ENCODE results near the gene CREBRF.
"Not testable (repeated sequence)": the region's sequence is repeated elsewhere in the genome, so short reads cannot be mapped to it uniquely, and the experiment has no call there.

Gene CREBRF

GRCh38 chr5:173028811-173029327, 27.3 kb upstream of the CREBRF start:
- no peak overlapping the region for H3K27ac ChIP-seq (ENCODE audit: poor library complexity, severe bottlenecking)
- peaks cover 11% of the 10 kb centered on the region for H3K36me3 ChIP-seq (ENCODE audit: low read depth)
- no peak overlapping the region for H3K4me3 ChIP-seq (ENCODE audit: severe bottlenecking)
- no peaks in the 10 kb centered on the region for H3K4me1 ChIP-seq (ENCODE audit: insufficient read depth, poor library complexity, severe bottlenecking)
- TF ChIP-seq CTCF (IDR thresholded peaks at IDR 0.05; ENCODE audit: poor library complexity, severe bottlenecking): no peak
- DNase-seq (ENCODE audit: low spot score) (no peak), ATAC-seq (ENCODE audit: low read depth) (no peak)
- no peaks in the 10 kb centered on the region for H3K9me3 ChIP-seq (ENCODE audit: severe bottlenecking)
- no peaks in the 10 kb centered on the region for H3K27me3 ChIP-seq (ENCODE audit: insufficient read depth, poor library complexity, severe bottlenecking)

GRCh38 chr5:173029499-173029921, 26.6 kb upstream of the CREBRF start:
- Histone ChIP-seq H3K4me1 (ENCODE audit: insufficient read depth, poor library complexity, severe bottlenecking) (no peaks in the 10 kb centered on the region), H3K36me3 (ENCODE audit: low read depth) (peaks cover 8% of the 10 kb centered on the region), H3K9me3 (ENCODE audit: severe bottlenecking) (no peaks in the 10 kb centered on the region), H3K27me3 (ENCODE audit: insufficient read depth, poor library complexity, severe bottlenecking) (no peaks in the 10 kb centered on the region), H3K27ac (ENCODE audit: poor library complexity, severe bottlenecking) (no peak overlapping the region), H3K4me3 (ENCODE audit: severe bottlenecking) (no peak overlapping the region)
- no peak for TF ChIP-seq CTCF (IDR thresholded peaks at IDR 0.05; ENCODE audit: poor library complexity, severe bottlenecking)
- no peak for DNase-seq (ENCODE audit: low spot score)
- ATAC-seq (ENCODE audit: low read depth): no peak

- not testable (repeated sequence) for ATAC-seq (ENCODE audit: low read depth); H3K9me3 ChIP-seq (ENCODE audit: severe bottlenecking); H3K27me3 ChIP-seq (ENCODE audit: insufficient read depth, poor library complexity, severe bottlenecking); DNase-seq (ENCODE audit: low spot score); H3K4me3 ChIP-seq (ENCODE audit: severe bottlenecking); H3K27ac ChIP-seq (ENCODE audit: poor library complexity, severe bottlenecking)
- Histone ChIP-seq H3K36me3 (ENCODE audit: low read depth) (peaks cover 17% of the 10 kb centered on the region), H3K4me1 (ENCODE audit: insufficient read depth, poor library complexity, severe bottlenecking) (peaks cover 15% of the 10 kb centered on the region)
Measured at GRCh38 chr5:173032096-173032495, 24.1 kb upstream of the CREBRF start.

DNA sequence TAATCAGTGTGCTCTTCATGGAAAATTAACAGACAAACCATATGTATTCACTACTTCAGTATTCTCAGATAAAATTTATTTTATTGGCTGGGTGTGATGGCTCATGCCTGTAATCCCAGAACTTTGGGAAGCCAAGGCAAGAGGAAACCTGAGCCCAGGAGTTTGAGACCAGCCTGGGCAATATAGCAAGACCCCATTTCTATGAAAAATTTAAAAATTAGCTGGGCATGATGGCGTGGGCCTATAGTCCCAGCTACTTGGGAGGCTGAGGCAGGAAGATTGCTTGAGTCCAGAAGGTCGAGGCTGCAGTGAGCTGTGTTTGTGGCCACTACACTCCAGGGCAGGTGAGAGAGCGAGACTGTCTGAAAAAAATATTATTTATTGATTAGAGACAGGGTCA, 23.4 kb upstream of the CREBRF start:
- TF ChIP-seq CTCF (IDR thresholded peaks at IDR 0.05; ENCODE audit: poor library complexity, severe bottlenecking): no peak
- Histone ChIP-seq H3K27me3 (ENCODE audit: insufficient read depth, poor library complexity, severe bottlenecking) (no peaks in the 10 kb centered on the region), H3K36me3 (ENCODE audit: low read depth) (peaks cover 14% of the 10 kb centered on the region), H3K4me3 (ENCODE audit: severe bottlenecking) (no peak overlapping the region), H3K9me3 (ENCODE audit: severe bottlenecking) (no peaks in the 10 kb centered on the region), H3K27ac (ENCODE audit: poor library complexity, severe bottlenecking) (no peak overlapping the region), H3K4me1 (ENCODE audit: insufficient read depth, poor library complexity, severe bottlenecking) (peaks cover 19% of the 10 kb centered on the region)
- ATAC-seq (ENCODE audit: low read depth): no peak
- DNase-seq (ENCODE audit: low spot score): no peak

- no peak overlapping the region for H3K4me3 ChIP-seq (ENCODE audit: severe bottlenecking)
- H3K27me3 ChIP-seq (ENCODE audit: insufficient read depth, poor library complexity, severe bottlenecking): no peaks in the 10 kb centered on the region
- DNase-seq (ENCODE audit: low spot score) (no peak), ATAC-seq (ENCODE audit: low read depth) (no peak)
- H3K36me3 ChIP-seq (ENCODE audit: low read depth): peaks cover 11% of the 10 kb centered on the region
- peaks cover 19% of the 10 kb centered on the region for H3K4me1 ChIP-seq (ENCODE audit: insufficient read depth, poor library complexity, severe bottlenecking)
- TF ChIP-seq CTCF (IDR thresholded peaks at IDR 0.05; ENCODE audit: poor library complexity, severe bottlenecking): no peak
- no peaks in the 10 kb centered on the region for H3K9me3 ChIP-seq (ENCODE audit: severe bottlenecking)
- H3K27ac ChIP-seq (ENCODE audit: poor library complexity, severe bottlenecking): no peak overlapping the region
Measured at GRCh38 chr5:173033923-173034322, 22.2 kb upstream of the CREBRF start.
